Measurements from ENCODE around the gene COTL1. TPM values are rescaled to one million over a fixed set of nuclear protein-coding genes. Genes with fewer than 3 reads are reported as not detected.
A peak's percentile ranks its signal among the peaks of the same experiment; 100 is the strongest.

Gene COTL1
- total RNA-seq, 1 experiment from 2014 or later = 520 TPM

- Histone ChIP-seq H3K9me3 (replicated peaks) (no peaks in the 10 kb centered on the region), H3K4me3 (no peak overlapping the region), H3K36me3 (peaks cover 52% of the 10 kb centered on the region), H3K27me3 (replicated peaks) (no peaks in the 10 kb centered on the region), H3K4me1 (replicated peaks) (peaks cover 54% of the 10 kb centered on the region), H3K27ac (no peak overlapping the region)
- DNase-seq (ENCODE audit: low read depth in 1 of 2, low spot score in 2 of 2) = no peak
These were observed 13.3 kb downstream of the COTL1 start for GRCh38 chr16:84604477-84605013.

GRCh38 chr16:84603940-84604339, 13.9 kb downstream of the COTL1 start:
- H3K27me3 ChIP-seq (replicated peaks) = no peaks in the 10 kb centered on the region
- peaks cover 60% of the 10 kb centered on the region for H3K4me1 ChIP-seq (replicated peaks)
- DNase-seq (ENCODE audit: low read depth in 1 of 2, low spot score in 2 of 2) = no peak
- no peak overlapping the region for H3K4me3 ChIP-seq
- H3K36me3 ChIP-seq = peaks cover 46% of the 10 kb centered on the region
- no peak overlapping the region for H3K27ac ChIP-seq
- H3K9me3 ChIP-seq (replicated peaks) = no peaks in the 10 kb centered on the region

- peaks cover 63% of the 10 kb centered on the region for H3K4me1 ChIP-seq (replicated peaks)
- H3K4me3 ChIP-seq = no peak overlapping the region
- H3K36me3 ChIP-seq = peaks cover 39% of the 10 kb centered on the region
- DNase-seq (ENCODE audit: low read depth in 1 of 2, low spot score in 2 of 2) = peak; percentile 94 to 97
- peak overlapping the region; percentile 77 for H3K27ac ChIP-seq
- no peaks in the 10 kb centered on the region for H3K9me3 ChIP-seq (replicated peaks)
- no peaks in the 10 kb centered on the region for H3K27me3 ChIP-seq (replicated peaks)
These were observed 14.6 kb downstream of the COTL1 start for GRCh38 chr16:84603140-84603816.

DNA sequence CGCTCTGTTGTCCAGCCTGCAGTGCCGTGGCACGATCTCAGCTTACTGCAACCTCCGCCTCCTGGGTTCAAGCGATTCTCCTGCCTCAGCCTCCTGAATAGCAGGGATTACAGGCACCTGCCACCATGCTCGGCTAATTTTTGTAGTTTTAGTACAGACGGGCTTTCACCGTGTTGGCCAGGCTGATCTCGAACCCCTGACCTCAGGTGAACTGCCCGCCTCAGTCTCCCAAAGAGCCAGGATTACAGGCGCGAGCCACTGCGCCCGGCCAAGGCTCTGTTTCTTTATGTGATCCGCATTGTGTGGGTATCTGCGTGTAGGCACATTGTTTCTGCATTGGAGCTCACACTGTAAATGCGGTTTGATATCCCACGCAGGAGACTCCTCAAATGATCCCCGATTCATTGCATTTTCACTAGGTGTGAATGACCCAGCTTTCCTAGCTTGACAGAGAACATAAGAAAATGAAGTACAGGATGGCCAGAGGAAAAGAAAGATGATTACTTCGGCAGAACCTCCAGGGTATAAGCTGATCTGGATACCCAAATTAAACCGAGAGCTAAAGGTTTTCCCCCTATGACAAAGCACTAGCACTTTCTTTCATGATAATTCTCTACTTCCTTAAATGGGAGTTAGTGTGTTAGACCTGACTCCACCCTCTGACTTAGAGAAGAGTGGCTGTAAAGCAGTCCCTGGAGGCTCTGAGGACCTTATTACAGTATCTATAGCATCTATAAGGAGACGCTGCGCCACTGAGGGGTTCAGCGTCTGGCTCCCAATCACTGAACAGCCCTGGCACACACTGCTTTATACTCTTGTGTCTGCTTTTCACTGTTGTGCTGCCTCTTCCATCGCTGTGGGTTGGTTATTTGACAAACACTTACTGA, 17.3 kb downstream of the COTL1 start:
- Histone ChIP-seq H3K4me1 (replicated peaks) (peaks cover 81% of the 10 kb centered on the region), H3K27ac (peak overlapping the region; percentile 77), H3K4me3 (no peak overlapping the region), H3K36me3 (peaks cover 37% of the 10 kb centered on the region), H3K9me3 (replicated peaks) (no peaks in the 10 kb centered on the region), H3K27me3 (replicated peaks) (no peaks in the 10 kb centered on the region)
- peak in 1 of 2 experiments; percentile 51 for DNase-seq (ENCODE audit: low read depth in 1 of 2, low spot score in 2 of 2)

DNA sequence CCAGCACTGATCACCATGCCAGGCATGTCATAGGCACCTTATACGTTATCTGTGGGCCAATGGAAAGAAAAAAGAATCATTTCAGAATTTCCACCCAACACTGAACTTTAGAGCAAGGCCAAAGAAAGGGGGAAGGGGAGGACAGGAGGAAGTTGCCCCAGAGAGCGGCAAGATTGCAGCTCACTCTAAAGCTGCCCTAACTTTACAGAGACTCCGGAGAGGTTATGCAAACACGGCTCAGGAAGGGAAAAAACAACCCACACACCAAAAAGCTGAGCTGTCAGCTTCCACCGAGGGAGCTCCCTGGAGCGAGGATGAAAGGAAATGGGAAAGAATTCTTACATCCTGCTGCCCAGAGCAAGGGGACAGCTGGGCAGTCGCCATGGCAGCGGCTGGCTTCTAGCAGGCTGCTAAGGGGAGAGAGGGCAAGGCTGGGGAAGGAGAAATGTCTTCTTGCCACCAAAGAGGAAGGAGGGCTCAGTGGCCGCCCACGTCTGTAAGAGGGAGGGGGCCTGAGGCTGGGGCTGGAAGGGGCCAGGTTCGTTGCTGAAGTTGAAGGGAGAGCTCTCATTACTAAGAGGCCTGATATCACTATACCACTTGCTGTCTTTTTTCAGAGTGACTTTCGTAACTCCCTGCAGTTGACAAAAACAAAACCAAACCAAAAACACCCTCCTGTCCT, 18.2 kb downstream of the COTL1 start:
- peak; percentile 78 to 83 for DNase-seq (ENCODE audit: low read depth in 1 of 2, low spot score in 2 of 2)
- Histone ChIP-seq H3K36me3 (peaks cover 38% of the 10 kb centered on the region), H3K4me1 (replicated peaks) (peaks cover 73% of the 10 kb centered on the region), H3K9me3 (replicated peaks) (no peaks in the 10 kb centered on the region), H3K27me3 (replicated peaks) (no peaks in the 10 kb centered on the region), H3K4me3 (no peak overlapping the region), H3K27ac (peak overlapping the region; percentile 30)

DNA sequence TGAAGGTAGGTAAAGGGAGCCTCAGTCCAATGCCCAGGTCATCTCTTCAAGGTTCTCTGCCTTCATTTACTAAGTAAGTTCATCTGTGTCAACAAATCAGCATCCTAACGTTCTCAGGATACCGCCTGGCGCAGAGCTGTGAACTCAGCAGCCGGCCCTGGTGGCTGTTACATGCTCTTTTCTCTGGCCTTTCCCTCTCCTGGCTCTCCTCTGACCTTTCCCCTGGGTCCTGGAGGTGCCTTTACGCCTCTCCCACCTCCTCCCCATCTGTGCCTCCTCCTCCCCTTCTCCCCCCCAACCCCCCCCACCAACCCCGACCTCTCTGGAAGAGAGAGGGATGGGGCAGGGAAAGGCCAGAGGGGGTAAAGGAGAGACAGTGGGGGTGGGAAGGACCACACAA, 19.5 kb downstream of the COTL1 start:
- peak in 1 of 2 experiments; percentile 31 for DNase-seq (ENCODE audit: low read depth in 1 of 2, low spot score in 2 of 2)
- H3K36me3 ChIP-seq = peaks cover 49% of the 10 kb centered on the region
- no peak overlapping the region for H3K4me3 ChIP-seq
- peak overlapping the region; percentile 26 for H3K27ac ChIP-seq
- peaks cover 65% of the 10 kb centered on the region for H3K4me1 ChIP-seq (replicated peaks)
- H3K27me3 ChIP-seq (replicated peaks) = no peaks in the 10 kb centered on the region
- H3K9me3 ChIP-seq (replicated peaks) = no peaks in the 10 kb centered on the region

DNA sequence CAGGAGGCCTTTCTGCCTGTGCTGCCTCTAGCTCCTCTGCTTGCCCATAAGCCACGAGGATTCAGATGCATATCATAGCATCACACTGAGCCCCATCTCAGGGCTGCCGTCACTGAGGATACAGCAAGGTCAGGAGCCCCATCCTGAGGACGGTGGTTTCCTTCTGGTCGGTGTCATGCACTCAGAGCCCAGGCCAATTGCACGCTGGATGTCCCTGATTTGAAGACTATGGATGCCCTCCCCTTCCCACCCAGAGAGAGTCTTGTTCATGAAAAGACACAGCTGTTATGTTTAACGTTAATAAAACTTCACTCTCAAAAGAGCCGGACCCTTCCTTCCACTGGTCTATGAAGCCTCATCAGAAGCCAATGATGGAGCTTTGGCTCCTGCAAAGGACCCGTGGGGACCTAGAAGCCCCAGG, 19.9 kb downstream of the COTL1 start:
- Histone ChIP-seq H3K9me3 (replicated peaks) (no peaks in the 10 kb centered on the region), H3K27me3 (replicated peaks) (no peaks in the 10 kb centered on the region), H3K36me3 (peaks cover 52% of the 10 kb centered on the region), H3K4me3 (no peak overlapping the region), H3K4me1 (replicated peaks) (peaks cover 61% of the 10 kb centered on the region), H3K27ac (peak overlapping the region; percentile 26)
- DNase-seq (ENCODE audit: low read depth in 1 of 2, low spot score in 2 of 2) = peak in 1 of 2 experiments; percentile 48

DNA sequence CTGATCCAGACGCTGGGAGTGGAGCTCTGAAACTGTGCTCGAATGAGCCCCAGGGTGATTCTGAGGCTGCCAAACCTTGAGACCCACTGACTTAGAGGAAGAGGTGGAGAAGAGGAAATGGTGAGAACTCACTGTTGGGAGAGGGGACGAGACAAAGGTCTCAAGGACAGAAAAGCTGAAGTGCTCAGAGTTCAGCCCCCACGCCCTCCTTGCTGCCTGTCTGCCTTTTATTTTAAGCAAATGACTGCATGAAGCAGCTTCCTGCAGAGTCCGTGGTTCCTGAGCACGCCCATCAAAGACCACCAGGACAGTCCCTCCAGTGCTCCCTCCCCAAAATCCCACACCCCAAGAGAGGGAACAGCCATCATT, 20.4 kb downstream of the COTL1 start:
- no peaks in the 10 kb centered on the region for H3K9me3 ChIP-seq (replicated peaks)
- peaks cover 56% of the 10 kb centered on the region for H3K36me3 ChIP-seq
- H3K4me3 ChIP-seq = no peak overlapping the region
- DNase-seq (ENCODE audit: low read depth in 1 of 2, low spot score in 2 of 2) = no peak
- H3K27ac ChIP-seq = peak overlapping the region; percentile 26; the same call in 1 of the 2 replicates
- peaks cover 57% of the 10 kb centered on the region for H3K4me1 ChIP-seq (replicated peaks)
- H3K27me3 ChIP-seq (replicated peaks) = no peaks in the 10 kb centered on the region

DNA sequence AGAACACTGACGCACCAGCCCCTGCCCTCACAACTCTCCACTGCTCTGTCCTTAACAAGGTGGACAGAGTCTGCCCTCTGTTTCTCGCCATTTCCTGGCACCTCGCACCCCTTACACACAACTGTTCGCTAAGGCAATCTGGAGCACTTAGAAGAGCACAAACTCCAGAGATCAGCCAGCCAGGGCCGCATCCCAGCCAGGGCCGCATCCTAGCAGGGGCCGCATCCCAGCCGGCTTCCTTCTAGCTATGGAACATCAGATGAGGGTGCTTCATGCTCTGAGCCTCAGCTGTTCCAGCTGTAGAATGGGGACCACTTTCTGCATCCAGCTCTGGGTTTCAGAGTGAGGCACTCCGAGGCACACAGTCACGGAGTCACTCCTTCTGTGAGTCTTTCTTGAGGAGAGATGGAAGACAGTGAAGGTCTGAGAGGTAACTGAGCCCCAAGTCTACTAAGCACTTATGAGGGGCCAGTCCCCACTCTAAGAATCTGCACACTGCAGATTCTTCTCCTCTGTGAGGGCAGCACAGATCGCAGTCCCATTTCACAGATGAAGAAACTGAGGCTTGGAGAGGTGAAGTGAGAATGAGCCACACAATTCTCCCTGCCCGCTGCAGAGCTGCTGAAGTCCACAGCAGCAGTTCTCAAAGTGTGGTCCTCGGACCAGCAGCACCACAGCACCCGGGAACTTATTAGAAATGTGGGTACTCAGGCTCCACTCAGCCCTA, 20.9 kb downstream of the COTL1 start:
- H3K9me3 ChIP-seq (replicated peaks) = no peaks in the 10 kb centered on the region
- H3K4me1 ChIP-seq (replicated peaks) = peaks cover 51% of the 10 kb centered on the region
- H3K27ac ChIP-seq = peak overlapping the region; percentile 26; the same call in 1 of the 2 replicates
- H3K4me3 ChIP-seq = no peak overlapping the region
- DNase-seq (ENCODE audit: low read depth in 1 of 2, low spot score in 2 of 2) = no peak
- peaks cover 60% of the 10 kb centered on the region for H3K36me3 ChIP-seq
- H3K27me3 ChIP-seq (replicated peaks) = no peaks in the 10 kb centered on the region

DNA sequence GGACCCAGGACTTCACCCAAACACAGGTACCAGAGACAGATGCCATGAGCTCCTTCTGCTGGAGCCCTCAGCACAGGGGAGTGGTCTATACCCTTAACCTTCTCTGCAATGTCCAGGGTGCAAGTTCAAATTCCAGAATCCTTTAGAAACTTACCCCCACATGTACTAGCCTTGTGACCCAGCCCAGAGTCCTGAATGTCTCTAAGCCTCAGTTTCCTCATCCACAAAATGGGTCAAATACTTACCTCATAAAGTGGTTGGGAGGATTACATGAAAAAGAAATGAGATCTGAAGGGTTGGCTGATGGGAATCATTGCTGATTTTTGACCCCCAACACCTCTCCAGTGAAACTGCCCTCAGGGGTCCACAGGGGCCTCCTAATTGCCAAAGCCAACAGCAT, 21.7 kb downstream of the COTL1 start:
- no peaks in the 10 kb centered on the region for H3K9me3 ChIP-seq (replicated peaks)
- H3K4me3 ChIP-seq = no peak overlapping the region
- H3K27me3 ChIP-seq (replicated peaks) = no peaks in the 10 kb centered on the region
- H3K36me3 ChIP-seq = peaks cover 61% of the 10 kb centered on the region
- no peak for DNase-seq (ENCODE audit: low read depth in 1 of 2, low spot score in 2 of 2)
- no peak overlapping the region for H3K27ac ChIP-seq
- peaks cover 43% of the 10 kb centered on the region for H3K4me1 ChIP-seq (replicated peaks)

DNA sequence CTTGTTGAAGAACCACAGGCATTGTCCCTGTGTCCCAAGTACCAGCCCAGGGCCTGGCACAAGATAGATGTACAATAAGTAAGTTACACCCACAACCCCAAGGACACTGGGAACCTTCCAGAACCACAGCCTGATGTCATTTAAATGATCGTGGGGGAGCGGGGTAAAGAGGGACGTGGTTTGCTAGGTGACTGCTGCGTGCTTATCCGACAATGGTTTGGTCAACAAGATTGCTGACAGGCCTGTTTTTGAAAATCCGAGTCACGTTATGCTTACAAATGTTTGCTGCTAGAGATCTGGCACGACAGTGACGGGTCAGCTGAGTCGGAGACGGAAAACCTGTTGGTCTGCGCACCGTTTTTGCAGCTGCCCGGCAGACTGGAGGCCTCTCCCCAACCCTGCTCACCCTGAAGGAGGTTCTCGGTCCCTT, 22.8 kb downstream of the COTL1 start:
- Histone ChIP-seq H3K27me3 (replicated peaks) (no peaks in the 10 kb centered on the region), H3K27ac (no peak overlapping the region), H3K4me3 (no peak overlapping the region), H3K9me3 (replicated peaks) (no peaks in the 10 kb centered on the region), H3K4me1 (replicated peaks) (peaks cover 32% of the 10 kb centered on the region), H3K36me3 (peaks cover 66% of the 10 kb centered on the region)
- DNase-seq (ENCODE audit: low read depth in 1 of 2, low spot score in 2 of 2) = no peak

- Histone ChIP-seq H3K27ac (no peak overlapping the region), H3K27me3 (replicated peaks) (no peaks in the 10 kb centered on the region), H3K9me3 (replicated peaks) (no peaks in the 10 kb centered on the region), H3K4me3 (no peak overlapping the region), H3K4me1 (replicated peaks) (peaks cover 29% of the 10 kb centered on the region), H3K36me3 (peaks cover 70% of the 10 kb centered on the region)
- DNase-seq (ENCODE audit: low read depth in 1 of 2, low spot score in 2 of 2) = no peak
These were observed 23.2 kb downstream of the COTL1 start for GRCh38 chr16:84594725-84595038.
